Endodermal cell (in vitro differentiated cells): Measurements from ENCODE around the gene TATDN2. TPM values are rescaled to one million over a fixed set of nuclear protein-coding genes. Genes with fewer than 3 reads are reported as not detected.

Source experiments
- DNase-seq: peaks from one replicate; pipeline ENCODE4 v3.0.0-alpha.2; 2017
- H3K27ac ChIP-seq: 2 replicates; pipeline ENCODE4 v1.5.1; 2013; ENCODE audit warnings: mild to moderate bottlenecking, low read depth, low read length, moderate library complexity
- H3K27me3 ChIP-seq: 2 replicates; pipeline ENCODE4 v1.6.1; 2013; ENCODE audit warnings: mild to moderate bottlenecking, low read length, moderate library complexity; ENCODE audit not compliant: insufficient read depth, control insufficient read depth, poor library complexity, severe bottlenecking
- H3K36me3 ChIP-seq: 2 replicates; pipeline ENCODE4 v1.7.0; 2013; ENCODE audit warnings: mild to moderate bottlenecking, low read length, moderate library complexity; ENCODE audit not compliant: control insufficient read depth, insufficient read depth
- H3K4me1 ChIP-seq: one replicate; pipeline ENCODE4 v1.7.0; 2013; ENCODE audit warnings: low read length; ENCODE audit not compliant: control insufficient read depth, insufficient read depth
- H3K4me3 ChIP-seq: 2 replicates; pipeline ENCODE4 v1.5.1; 2013; ENCODE audit warnings: mild to moderate bottlenecking, low read length, moderate library complexity
- H3K9ac ChIP-seq: 2 replicates; pipeline ENCODE4 v1.6.1; 2013; ENCODE audit warnings: mild to moderate bottlenecking, low read length, moderate library complexity; ENCODE audit not compliant: poor library complexity, severe bottlenecking; ENCODE audit errors: extremely low read depth
- H3K9me3 ChIP-seq: 2 replicates; pipeline ENCODE4 v1.6.1; 2013; ENCODE audit warnings: mild to moderate bottlenecking, low read length, moderate library complexity; ENCODE audit not compliant: control insufficient read depth
- H3K27ac Mint-ChIP-seq: 2 replicates; pipeline ENCODE4 v1.8.0; 2020; ENCODE audit warnings: mixed read lengths
- H3K27me3 Mint-ChIP-seq: 2 replicates; pipeline ENCODE4 v1.8.0; 2021; ENCODE audit warnings: mild to moderate bottlenecking, mixed read lengths; ENCODE audit not compliant: insufficient read depth
- H3K36me3 Mint-ChIP-seq: 2 replicates; pipeline ENCODE4 v1.8.0; 2020; ENCODE audit warnings: low read depth, mixed read lengths
- H3K4me1 Mint-ChIP-seq: 2 replicates; pipeline ENCODE4 v1.8.0; 2020; ENCODE audit warnings: mixed read lengths
- H3K4me3 Mint-ChIP-seq: 2 replicates; pipeline ENCODE4 v1.8.0; 2020; ENCODE audit warnings: mild to moderate bottlenecking, moderate library complexity, mixed read lengths
- H3K9me3 Mint-ChIP-seq: 2 replicates; pipeline ENCODE4 v1.8.0; 2020; ENCODE audit warnings: mild to moderate bottlenecking, mixed read lengths
- WGBS, 2 experiments: methylation state at CpG; one replicate each; pipeline versions ENCODE4 v1.1.5 to v1.1.7; 2013; ENCODE audit warnings: missing lambda C conversion rate in 2 of 2, mixed read lengths in 1 of 2; ENCODE audit not compliant: insufficient coverage in 1 of 2, insufficient read length in 1 of 2; 5-methylcytosine and 5-hydroxymethylcytosine counted together
- total RNA-seq, 2 donors: library from RNA; stranded (reverse); fragmentation: NEBNext Ultra II Directional in 1 of 2; extraction: Animal tissue kit (Norgen Biotek cat#: 25700) in 1 of 2; gene quantifications; 2 replicates in 1 of 2; 3 replicates in 1 of 2; pipeline ENCODE4 v1.2.1, GENCODE V29; 2021
- TF ChIP-seq, protein P1 (sequence below): fragments of 200-600 bp; sonication (generic); conservative IDR thresholded peaks from 2 replicates; pipeline ENCODE4 v1.5.0; 2021; ENCODE audit warnings: antibody characterized with exemption, mild to moderate bottlenecking

TATDN2 gene
- total RNA-seq, 2 donors from 2014 or later: 34.0 to 34.1 TPM

- Mint-ChIP-seq H3K4me1 (peaks cover 7% of the 10 kb centered on the region), H3K27me3 (no peaks in the 10 kb centered on the region), H3K9me3 (no peaks in the 10 kb centered on the region), H3K27ac (no peak overlapping the region), H3K36me3 (peaks cover 85% of the 10 kb centered on the region), H3K4me3 (no peak overlapping the region)
- Histone ChIP-seq H3K9ac (no peak overlapping the region), H3K4me1 (peaks cover 4% of the 10 kb centered on the region), H3K36me3 (peaks cover 92% of the 10 kb centered on the region), H3K4me3 (no peak overlapping the region), H3K27me3 (no peaks in the 10 kb centered on the region), H3K9me3 (no peaks in the 10 kb centered on the region), H3K27ac (no peak overlapping the region)
- no peak for DNase-seq
- WGBS, 2 experiments: 97% methylated on average over 11 to 13 of the region's 13 CpGs
- TF ChIP-seq, protein P1, sequence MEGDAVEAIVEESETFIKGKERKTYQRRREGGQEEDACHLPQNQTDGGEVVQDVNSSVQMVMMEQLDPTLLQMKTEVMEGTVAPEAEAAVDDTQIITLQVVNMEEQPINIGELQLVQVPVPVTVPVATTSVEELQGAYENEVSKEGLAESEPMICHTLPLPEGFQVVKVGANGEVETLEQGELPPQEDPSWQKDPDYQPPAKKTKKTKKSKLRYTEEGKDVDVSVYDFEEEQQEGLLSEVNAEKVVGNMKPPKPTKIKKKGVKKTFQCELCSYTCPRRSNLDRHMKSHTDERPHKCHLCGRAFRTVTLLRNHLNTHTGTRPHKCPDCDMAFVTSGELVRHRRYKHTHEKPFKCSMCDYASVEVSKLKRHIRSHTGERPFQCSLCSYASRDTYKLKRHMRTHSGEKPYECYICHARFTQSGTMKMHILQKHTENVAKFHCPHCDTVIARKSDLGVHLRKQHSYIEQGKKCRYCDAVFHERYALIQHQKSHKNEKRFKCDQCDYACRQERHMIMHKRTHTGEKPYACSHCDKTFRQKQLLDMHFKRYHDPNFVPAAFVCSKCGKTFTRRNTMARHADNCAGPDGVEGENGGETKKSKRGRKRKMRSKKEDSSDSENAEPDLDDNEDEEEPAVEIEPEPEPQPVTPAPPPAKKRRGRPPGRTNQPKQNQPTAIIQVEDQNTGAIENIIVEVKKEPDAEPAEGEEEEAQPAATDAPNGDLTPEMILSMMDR: no peak
Measured at GRCh38 chr3:10311710-10312109, 63.5 kb downstream of the TATDN2 start.

- peaks cover 4% of the 10 kb centered on the region for H3K4me1 ChIP-seq
- Mint-ChIP-seq H3K9me3 (no peaks in the 10 kb centered on the region), H3K27ac (no peak overlapping the region), H3K36me3 (peaks cover 86% of the 10 kb centered on the region), H3K4me3 (no peak overlapping the region), H3K4me1 (peaks cover 11% of the 10 kb centered on the region), H3K27me3 (no peaks in the 10 kb centered on the region)
- no peak overlapping the region for H3K27ac ChIP-seq
- H3K36me3 ChIP-seq: peaks cover 92% of the 10 kb centered on the region
- TF ChIP-seq, protein P1: no peak
- 87 to 94% methylated on average over 8 to 10 of the region's 10 CpGs for WGBS, 2 experiments
- H3K9ac ChIP-seq: no peak overlapping the region
- no peaks in the 10 kb centered on the region for H3K9me3 ChIP-seq
- DNase-seq: no peak
- H3K27me3 ChIP-seq: no peaks in the 10 kb centered on the region
- no peak overlapping the region for H3K4me3 ChIP-seq
Measured at GRCh38 chr3:10312391-10312790, 64.1 kb downstream of the TATDN2 start.

DNA sequence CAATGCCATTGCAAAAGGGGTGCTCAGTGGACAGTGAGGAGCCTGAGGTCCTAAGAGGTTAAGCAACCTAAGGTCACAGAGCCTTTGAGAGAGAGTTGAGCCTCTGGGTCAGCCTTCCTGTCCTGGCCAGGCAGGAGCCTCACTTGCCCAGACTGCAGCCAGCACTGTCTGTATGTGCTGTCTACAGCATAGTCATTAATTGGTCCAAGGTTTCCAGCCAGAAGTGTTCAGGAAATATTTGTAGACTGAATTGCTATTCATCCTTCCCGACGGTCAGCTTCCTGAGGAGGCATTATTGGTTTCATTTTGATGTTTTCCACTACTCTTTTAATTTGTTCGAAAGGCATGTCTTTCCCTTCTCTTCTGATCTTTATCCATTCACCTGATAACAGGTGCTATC, 64.6 kb downstream of the TATDN2 start:
- H3K36me3 Mint-ChIP-seq: peaks cover 86% of the 10 kb centered on the region
- Histone ChIP-seq H3K27ac (no peak overlapping the region), H3K4me1 (peaks cover 7% of the 10 kb centered on the region), H3K4me3 (no peak overlapping the region), H3K9me3 (no peaks in the 10 kb centered on the region), H3K27me3 (no peaks in the 10 kb centered on the region), H3K9ac (no peak overlapping the region), H3K36me3 (peaks cover 92% of the 10 kb centered on the region)
- H3K27me3 Mint-ChIP-seq: no peaks in the 10 kb centered on the region
- DNase-seq: no peak
- no peak overlapping the region for H3K4me3 Mint-ChIP-seq
- H3K9me3 Mint-ChIP-seq: no peaks in the 10 kb centered on the region
- 89 to 100% methylated on average over 3 of the region's 3 CpGs for WGBS, 2 experiments
- H3K27ac Mint-ChIP-seq: no peak overlapping the region
- H3K4me1 Mint-ChIP-seq: peaks cover 16% of the 10 kb centered on the region
- TF ChIP-seq, protein P1: no peak
